Immature natural killer cell (primary cell): ENCODE results near the gene C11orf24. TPM values are rescaled to one million over a fixed set of nuclear protein-coding genes. Genes with fewer than 3 reads are reported as not detected.
"Not testable (repeated sequence)": the region's sequence is repeated elsewhere in the genome, so short reads cannot be mapped to it uniquely, and the experiment has no call there.

ENCODE experiments used
- DNase-seq, 3 donors: peaks; one replicate each; pipeline ENCODE4 v3.0.0; 2022; ENCODE audit warnings: mixed read lengths in 1 of 3
- H3K27ac Mint-ChIP-seq, 6 donors: one replicate each; pipeline ENCODE4 v1.8.0; 2020; ENCODE audit warnings: mixed read lengths in 6 of 6, mild to moderate bottlenecking in 5 of 6, inconsistent platforms in 4 of 6, moderate library complexity in 3 of 6
- H3K27me3 Mint-ChIP-seq, 3 donors: one replicate each; pipeline ENCODE4 v1.8.0; 2020 to 2021; ENCODE audit warnings: low read depth in 3 of 3, mild to moderate bottlenecking in 3 of 3, mixed read lengths in 3 of 3, moderate library complexity in 3 of 3, inconsistent platforms in 1 of 3
- H3K36me3 Mint-ChIP-seq, 3 donors: one replicate each; pipeline ENCODE4 v1.8.0; 2020; ENCODE audit warnings: mixed read lengths in 3 of 3, inconsistent platforms in 2 of 3, mild to moderate bottlenecking in 2 of 3
- H3K4me1 Mint-ChIP-seq, 2 donors: one replicate each; pipeline ENCODE4 v1.8.0; 2020; ENCODE audit warnings: inconsistent platforms in 2 of 2, mild to moderate bottlenecking in 2 of 2, mixed read lengths in 2 of 2, moderate library complexity in 1 of 2
- H3K4me3 Mint-ChIP-seq, 5 donors: one replicate each; pipeline ENCODE4 v1.8.0; 2020; ENCODE audit warnings: mild to moderate bottlenecking in 5 of 5, mixed read lengths in 5 of 5, inconsistent platforms in 3 of 5, moderate library complexity in 3 of 5
- H3K9me3 Mint-ChIP-seq, 6 donors: one replicate each; pipeline ENCODE4 v1.8.0; 2020; ENCODE audit warnings: mild to moderate bottlenecking in 6 of 6, mixed read lengths in 6 of 6, inconsistent platforms in 4 of 6, moderate library complexity in 3 of 6
- polyA plus RNA-seq, 3 donors: library from polyadenylated mRNA; unstranded; fragments of 300-500 nt; fragmentation: Illumina TruSeq; gene quantifications; one replicate each; pipeline ENCODE4 v1.2.3, GENCODE V29; 2021

The C11orf24 gene
- polyA plus RNA-seq, 3 donors from 2014 or later: 10.4 to 27.1 (median 12.6) TPM

DNA sequence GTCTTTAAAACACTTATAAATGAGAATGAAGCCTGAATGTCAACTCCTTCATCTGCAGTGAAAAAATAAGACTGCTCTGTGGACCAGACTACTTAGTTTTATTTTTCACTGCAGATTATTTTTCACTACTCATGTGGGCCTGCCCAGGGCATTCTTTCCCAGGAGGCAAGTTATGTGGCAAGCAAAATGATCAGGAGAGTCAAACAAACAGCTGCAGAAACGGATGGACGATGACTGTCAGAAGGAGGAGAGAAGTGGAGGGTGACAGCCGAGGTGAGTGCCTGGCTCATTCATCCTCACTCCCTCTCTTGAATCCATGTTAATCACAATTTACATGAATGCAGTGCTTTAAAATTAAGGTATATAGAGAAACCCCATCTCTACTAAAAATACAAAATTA, 34.9 kb upstream of the C11orf24 start:
- Mint-ChIP-seq H3K4me1 (peaks cover 0 to 7% of the 10 kb centered on the region in 2 donors), H3K4me3 (no peak overlapping the region), H3K27me3 (peaks cover 2 to 3% (median 3%) of the 10 kb centered on the region in 3 donors), H3K27ac (peak overlapping the region in 1 of 6 donors; percentile 44), H3K36me3 (no peaks in the 10 kb centered on the region), H3K9me3 (no peaks in the 10 kb centered on the region)
- no peak for DNase-seq

GRCh38 chr11:68303982-68304780, 32.4 kb upstream of the C11orf24 start:
- no peak for DNase-seq
- H3K27me3 Mint-ChIP-seq: peaks cover 0 to 1% (median 0%) of the 10 kb centered on the region in 3 donors
- no peaks in the 10 kb centered on the region for H3K9me3 Mint-ChIP-seq
- no peak overlapping the region for H3K27ac Mint-ChIP-seq
- no peak overlapping the region for H3K4me3 Mint-ChIP-seq
- peaks cover 0 to 3% of the 10 kb centered on the region in 2 donors for H3K4me1 Mint-ChIP-seq
- no peaks in the 10 kb centered on the region for H3K36me3 Mint-ChIP-seq

GRCh38 chr11:68303083-68303482, 31.3 kb upstream of the C11orf24 start:
- Mint-ChIP-seq H3K4me3 (no peak overlapping the region), H3K27ac (no peak overlapping the region), H3K27me3 (peaks cover 0 to 4% (median 2%) of the 10 kb centered on the region in 3 donors), H3K9me3 (no peaks in the 10 kb centered on the region), H3K36me3 (no peaks in the 10 kb centered on the region), H3K4me1 (peaks cover 0 to 3% of the 10 kb centered on the region in 2 donors)
- DNase-seq: no peak

DNA sequence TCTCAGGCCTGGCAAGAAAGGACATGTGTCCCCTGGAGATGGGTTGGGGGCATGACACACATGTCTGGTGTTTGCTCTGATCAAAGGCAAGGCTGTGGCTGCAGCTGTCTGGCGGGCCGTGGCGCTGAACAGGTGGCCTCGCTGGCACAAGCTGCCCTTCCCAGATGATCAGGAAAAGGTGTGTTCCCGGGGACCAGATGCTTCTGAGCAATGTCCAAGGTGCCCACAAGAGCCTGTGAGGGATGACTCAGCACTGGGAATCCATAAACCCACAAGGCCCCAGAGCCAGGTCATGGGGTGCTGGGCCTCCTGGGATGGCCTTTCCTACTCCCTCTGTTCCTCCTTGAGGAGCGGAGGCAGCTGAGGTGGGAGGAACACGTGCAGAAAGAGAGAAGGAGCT, 30.9 kb upstream of the C11orf24 start:
- no peak overlapping the region for H3K4me3 Mint-ChIP-seq
- peaks cover 0 to 3% of the 10 kb centered on the region in 2 donors for H3K4me1 Mint-ChIP-seq
- no peak overlapping the region for H3K27ac Mint-ChIP-seq
- DNase-seq: no peak
- peaks cover 0 to 4% (median 4%) of the 10 kb centered on the region in 3 donors for H3K27me3 Mint-ChIP-seq
- no peaks in the 10 kb centered on the region for H3K36me3 Mint-ChIP-seq
- no peaks in the 10 kb centered on the region for H3K9me3 Mint-ChIP-seq

DNA sequence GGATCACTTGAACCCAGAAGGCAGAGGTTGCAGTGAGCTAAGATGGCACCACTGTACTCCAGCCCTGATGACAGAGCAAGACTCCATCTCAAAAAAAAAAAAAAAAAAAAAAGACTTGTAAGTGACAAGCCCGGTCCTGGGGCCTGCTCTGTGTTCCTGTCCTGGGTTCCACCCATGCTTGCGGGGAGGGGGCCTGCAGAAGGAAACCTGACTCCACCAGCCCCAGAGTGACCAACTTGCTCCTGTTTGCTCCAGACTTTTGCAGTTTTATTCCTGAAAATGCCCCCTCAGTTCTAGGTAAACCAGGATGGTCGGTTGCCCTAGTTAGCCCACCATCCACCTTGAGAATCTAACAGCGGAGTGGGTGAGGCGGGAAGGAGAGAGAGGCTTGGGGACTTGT, 30.5 kb upstream of the C11orf24 start:
- Mint-ChIP-seq H3K36me3 (no peaks in the 10 kb centered on the region), H3K4me3 (no peak overlapping the region), H3K9me3 (no peaks in the 10 kb centered on the region), H3K27me3 (peaks cover 0 to 4% (median 4%) of the 10 kb centered on the region in 3 donors), H3K4me1 (peaks cover 0 to 3% of the 10 kb centered on the region in 2 donors), H3K27ac (no peak overlapping the region)
- no peak for DNase-seq

DNA sequence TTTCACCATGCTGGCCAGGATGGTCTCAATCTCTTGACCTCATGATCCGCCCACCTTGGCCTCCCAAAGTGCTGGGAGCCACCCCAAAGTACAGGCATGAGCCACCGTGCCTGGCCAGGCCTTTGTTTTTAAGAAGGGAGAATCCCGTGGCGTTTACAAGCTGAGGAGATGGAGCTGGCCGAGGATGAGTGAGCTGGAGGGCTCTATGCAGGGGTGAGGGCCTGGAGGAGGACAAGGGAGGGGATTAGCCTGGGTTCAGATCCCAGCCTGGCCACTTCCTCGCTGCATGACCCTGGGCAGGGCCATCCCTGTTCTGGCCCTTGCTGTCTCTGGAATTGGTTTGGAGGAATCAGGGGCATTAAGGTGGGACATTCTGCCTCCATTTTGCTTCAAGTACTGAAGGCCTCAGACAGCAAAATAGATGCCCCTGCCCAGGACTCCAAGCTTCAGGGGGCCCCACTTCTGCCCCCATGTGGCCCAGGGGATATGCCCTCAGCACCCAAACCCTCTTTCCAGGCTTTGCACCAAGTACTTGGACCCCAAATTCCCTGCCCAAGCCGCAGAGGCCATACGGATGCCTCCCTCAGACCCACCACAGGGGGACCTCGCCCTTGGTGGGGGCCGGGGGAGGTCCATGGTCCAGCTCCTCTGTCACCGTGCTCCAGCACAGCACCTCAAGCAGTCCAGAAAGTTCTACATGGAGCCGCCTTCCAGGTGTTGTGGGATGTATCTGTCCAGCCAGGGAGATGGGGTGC, 28.5 kb upstream of the C11orf24 start:
- Mint-ChIP-seq H3K4me3 (no peak overlapping the region), H3K9me3 (no peaks in the 10 kb centered on the region), H3K36me3 (no peaks in the 10 kb centered on the region), H3K4me1 (no peaks in the 10 kb centered on the region), H3K27ac (no peak overlapping the region), H3K27me3 (peaks cover 0 to 4% (median 4%) of the 10 kb centered on the region in 3 donors)
- DNase-seq: no peak

DNA sequence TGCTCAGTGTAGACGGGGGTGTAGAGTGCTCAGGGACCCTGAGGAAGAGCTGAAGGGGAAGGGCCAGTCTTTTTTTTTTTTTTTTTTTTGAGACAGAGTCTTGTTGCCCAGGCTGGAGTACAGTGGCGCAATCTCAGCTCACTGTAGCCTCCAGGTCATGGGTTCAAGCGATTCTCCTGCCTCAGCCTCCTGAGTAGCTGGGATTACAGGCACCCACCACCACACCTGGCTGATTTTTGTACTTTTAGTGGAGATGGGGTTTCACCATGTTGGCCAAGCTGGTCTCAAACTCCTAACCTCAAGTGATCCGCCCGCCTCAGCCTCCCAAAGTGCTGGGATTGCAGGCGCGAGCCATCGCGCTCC, 27.7 kb upstream of the C11orf24 start:
- not testable (repeated sequence) for DNase-seq, H3K36me3 Mint-ChIP-seq, H3K4me1 Mint-ChIP-seq, H3K9me3 Mint-ChIP-seq, H3K27me3 Mint-ChIP-seq, H3K4me3 Mint-ChIP-seq
- peak overlapping the region in 1 of 6 donors; percentile 24 for H3K27ac Mint-ChIP-seq

DNA sequence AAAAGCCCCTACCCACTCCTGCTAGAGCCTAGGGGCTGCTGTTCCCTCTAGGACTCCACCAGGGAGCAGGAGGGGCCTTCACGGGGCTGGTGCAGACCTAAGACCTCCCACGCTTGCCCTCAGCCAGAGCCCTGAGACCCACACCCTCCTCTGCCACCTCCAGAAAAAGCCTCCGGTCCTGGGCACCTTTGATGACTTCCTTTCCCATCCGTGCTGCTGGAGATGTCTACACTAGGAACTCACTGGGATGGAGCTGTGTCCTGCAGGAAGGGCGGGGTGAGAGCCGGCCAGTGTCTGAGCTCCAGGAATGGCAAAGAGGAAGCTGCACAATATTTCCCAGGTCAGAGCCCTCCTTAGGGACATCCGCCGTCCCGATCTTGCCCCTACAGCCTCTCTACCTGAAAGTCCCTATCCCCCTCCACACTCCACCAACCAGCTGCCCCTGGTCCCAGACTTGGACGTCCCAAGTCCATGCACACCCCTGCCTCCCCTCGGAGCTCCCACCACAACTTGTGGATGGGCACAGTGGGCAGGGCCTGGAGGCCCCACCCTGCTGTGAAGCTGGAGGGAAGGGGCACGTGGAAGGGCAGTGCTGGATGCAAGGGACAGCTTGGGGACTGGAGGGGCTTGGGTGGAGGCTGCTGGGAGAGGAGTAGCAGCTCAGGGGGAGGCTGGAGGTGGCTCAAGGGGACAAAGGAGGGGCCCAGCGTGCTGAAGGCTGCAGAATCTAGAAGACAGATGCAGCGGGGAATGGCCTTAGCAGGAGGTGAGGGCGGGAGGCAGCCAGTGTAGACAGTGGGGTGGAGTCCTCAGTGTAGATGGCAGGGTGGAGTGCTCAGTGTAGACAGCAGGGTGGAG, 27.1 kb upstream of the C11orf24 start:
- H3K4me3 Mint-ChIP-seq: no peak overlapping the region
- H3K9me3 Mint-ChIP-seq: no peaks in the 10 kb centered on the region
- no peak for DNase-seq
- no peaks in the 10 kb centered on the region for H3K36me3 Mint-ChIP-seq
- peaks cover 0 to 4% (median 4%) of the 10 kb centered on the region in 3 donors for H3K27me3 Mint-ChIP-seq
- no peaks in the 10 kb centered on the region for H3K4me1 Mint-ChIP-seq
- H3K27ac Mint-ChIP-seq: peak overlapping the region in 1 of 6 donors; percentile 24

DNA sequence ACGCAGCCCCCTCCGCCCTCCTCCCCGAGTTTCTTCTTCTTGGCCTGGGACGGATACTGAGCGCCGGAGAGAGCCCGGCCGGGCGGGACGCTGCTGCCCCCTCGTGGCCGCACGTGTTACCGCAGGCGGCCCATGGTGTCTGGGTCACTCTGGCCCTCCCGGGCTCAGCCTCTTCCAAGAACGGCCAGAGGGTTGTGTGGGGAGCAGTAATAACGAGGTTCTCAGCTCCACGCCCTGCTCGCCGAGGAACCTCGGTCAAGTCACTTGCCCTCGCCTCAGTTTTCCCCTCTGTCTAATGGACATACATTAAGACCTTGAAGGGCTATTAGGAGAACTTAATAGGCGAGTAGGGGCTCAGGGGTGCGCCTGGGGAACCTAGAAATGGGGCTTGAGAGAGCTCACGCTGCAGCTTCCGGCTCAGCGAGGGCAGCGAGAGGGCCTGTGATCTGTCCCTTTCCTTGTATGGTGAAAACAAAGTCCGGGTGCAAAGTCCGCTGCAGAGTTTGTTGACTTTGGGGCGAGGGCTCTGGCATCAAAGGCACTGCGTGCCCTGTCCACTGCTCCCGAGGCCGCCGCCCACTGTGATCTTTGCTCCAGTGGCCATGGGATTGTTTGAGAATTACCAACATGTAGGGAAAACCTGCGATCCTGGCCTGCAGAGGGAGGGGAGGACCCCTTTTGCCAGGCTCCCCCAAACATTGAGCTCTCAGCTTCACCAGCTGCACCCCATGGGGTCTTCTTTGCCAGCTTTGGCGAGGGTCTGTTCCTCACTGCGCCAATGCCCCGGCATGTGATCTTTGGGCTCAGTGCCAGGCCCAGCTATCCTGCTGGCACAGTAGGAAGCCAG, 26.3 kb upstream of the C11orf24 start:
- H3K27ac Mint-ChIP-seq: no peak overlapping the region

GRCh38 chr11:68297494-68297811, 25.7 kb upstream of the C11orf24 start:
- Mint-ChIP-seq H3K36me3 (no peaks in the 10 kb centered on the region), H3K27me3 (peaks cover 0 to 6% (median 2%) of the 10 kb centered on the region in 3 donors), H3K4me3 (peak overlapping the region in 1 of 5 donors; percentile 15), H3K4me1 (no peaks in the 10 kb centered on the region), H3K9me3 (no peaks in the 10 kb centered on the region), H3K27ac (no peak overlapping the region)
- DNase-seq: no peak

More for the DNA sequence above, 26.3 kb upstream of the C11orf24 start:
- H3K4me1 Mint-ChIP-seq: no peaks in the 10 kb centered on the region
- peak overlapping the region in 1 of 5 donors; percentile 15 for H3K4me3 Mint-ChIP-seq
- no peaks in the 10 kb centered on the region for H3K36me3 Mint-ChIP-seq
- peak; percentile 70 to 75 (median 70) for DNase-seq
- no peaks in the 10 kb centered on the region for H3K9me3 Mint-ChIP-seq
- peaks cover 0 to 6% (median 2%) of the 10 kb centered on the region in 3 donors for H3K27me3 Mint-ChIP-seq

DNA sequence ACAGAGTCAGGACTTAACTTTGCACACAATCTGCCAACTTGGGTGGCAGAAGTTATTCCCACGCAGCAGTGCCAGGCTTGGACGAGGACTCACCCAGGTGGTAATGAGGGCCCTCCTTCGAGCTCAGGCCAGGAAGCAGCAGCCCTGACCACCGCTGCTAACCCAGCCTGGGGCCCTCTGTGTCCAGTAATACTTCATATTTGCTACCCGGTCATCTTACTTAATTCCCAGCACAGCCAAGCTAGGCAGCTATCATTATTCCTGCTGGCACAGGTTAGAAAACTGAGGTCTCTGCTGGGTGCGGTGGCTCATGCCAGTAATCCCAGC, 25.2 kb upstream of the C11orf24 start:
- no peak overlapping the region for H3K27ac Mint-ChIP-seq
- H3K27me3 Mint-ChIP-seq: peaks cover 0 to 6% (median 2%) of the 10 kb centered on the region in 3 donors
- H3K4me1 Mint-ChIP-seq: no peaks in the 10 kb centered on the region
- H3K9me3 Mint-ChIP-seq: no peaks in the 10 kb centered on the region
- no peak overlapping the region for H3K4me3 Mint-ChIP-seq
- no peaks in the 10 kb centered on the region for H3K36me3 Mint-ChIP-seq
- no peak for DNase-seq

GRCh38 chr11:68296344-68297051, 24.7 kb upstream of the C11orf24 start:
- Mint-ChIP-seq H3K36me3 (no peaks in the 10 kb centered on the region), H3K27ac (no peak overlapping the region), H3K27me3 (peaks cover 0 to 6% (median 2%) of the 10 kb centered on the region in 3 donors), H3K4me3 (no peak overlapping the region), H3K9me3 (no peaks in the 10 kb centered on the region), H3K4me1 (no peaks in the 10 kb centered on the region)
- no peak for DNase-seq

GRCh38 chr11:68295940-68296339, 24.2 kb upstream of the C11orf24 start:
- no peak for DNase-seq
- Mint-ChIP-seq H3K27me3 (peaks cover 0 to 6% (median 2%) of the 10 kb centered on the region in 3 donors), H3K4me1 (no peaks in the 10 kb centered on the region), H3K4me3 (no peak overlapping the region), H3K9me3 (no peaks in the 10 kb centered on the region), H3K27ac (no peak overlapping the region), H3K36me3 (no peaks in the 10 kb centered on the region)
